Measurements from ENCODE around the gene WNT5B.

WNT5B gene

DNA sequence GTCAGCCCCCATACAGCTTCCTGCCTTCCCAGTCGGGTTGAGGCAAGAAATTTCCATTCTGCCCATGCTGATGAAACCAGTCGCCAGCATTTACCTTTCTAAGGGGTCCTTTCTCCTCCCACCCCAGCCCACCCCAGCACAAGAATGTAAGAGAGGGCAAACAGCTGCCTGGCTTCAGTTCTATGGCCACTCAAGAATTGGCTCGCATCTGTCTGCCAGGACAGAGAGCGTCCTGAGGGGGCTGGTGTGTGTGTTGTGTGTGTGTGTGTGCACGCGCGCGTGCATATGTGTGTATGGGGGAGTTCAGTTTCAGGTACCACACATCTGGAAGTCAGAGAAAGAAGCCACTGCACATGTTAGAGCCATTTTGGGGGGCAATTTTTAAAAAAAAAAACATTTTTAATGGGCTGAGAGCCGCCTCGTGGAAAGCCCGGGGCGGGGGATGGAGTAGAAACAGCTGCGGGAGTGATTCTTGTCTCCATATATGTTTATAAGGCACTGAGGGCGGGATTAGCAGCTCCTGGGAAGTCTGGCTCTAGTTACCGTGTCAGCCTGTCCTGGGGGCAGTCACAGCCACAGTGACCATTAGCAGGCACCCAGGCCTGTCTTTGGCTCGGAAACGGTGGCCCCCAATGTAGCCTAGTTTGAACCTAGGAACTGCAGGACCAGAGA, at the start of gene WNT5B:
Gene WNT5B (plus strand): TSS at position 566 of the 672 bp plus-strand sequence. CDS start 2,124 bp downstream, outside the sequence.
- DNase-seq (ENCODE audit: low spot score): no peak

DNA sequence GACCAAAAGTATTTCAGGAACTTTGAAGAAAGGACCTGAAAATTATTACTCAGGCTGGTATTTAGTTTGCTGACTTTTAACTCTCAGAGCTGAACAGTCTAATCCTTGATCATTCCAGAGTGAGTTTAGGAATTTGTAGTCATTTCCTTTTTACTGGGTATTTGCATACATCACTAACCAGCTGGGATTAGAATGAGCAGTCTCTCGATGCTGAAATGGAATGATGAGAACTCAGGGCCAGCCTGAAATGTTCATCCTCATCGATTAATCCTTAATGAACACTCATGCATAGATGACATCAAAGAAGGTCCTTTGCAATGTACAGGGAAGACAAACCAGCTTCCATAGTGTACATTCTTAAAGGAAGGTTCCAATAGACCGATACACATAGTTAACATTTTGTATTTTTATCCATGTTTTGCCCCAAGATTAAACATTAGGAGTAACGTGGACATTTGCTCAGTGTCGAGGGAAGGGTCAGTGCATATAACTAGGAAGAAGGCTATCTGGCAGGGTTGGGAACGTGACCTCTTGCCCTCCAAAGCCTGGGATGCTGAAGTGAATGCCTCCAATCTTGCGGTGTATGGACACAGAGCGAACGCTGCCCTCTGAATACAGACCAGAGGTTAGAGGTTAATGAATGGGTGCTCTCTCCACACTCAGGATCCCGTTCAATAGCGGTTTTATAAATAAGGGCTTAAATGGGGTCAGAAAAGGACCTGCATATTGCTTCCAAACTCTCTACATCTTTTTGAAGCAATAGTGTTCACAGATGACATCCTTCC, 49.2 kb upstream of the WNT5B start:
- DNase-seq (ENCODE audit: low spot score): no peak

DNA sequence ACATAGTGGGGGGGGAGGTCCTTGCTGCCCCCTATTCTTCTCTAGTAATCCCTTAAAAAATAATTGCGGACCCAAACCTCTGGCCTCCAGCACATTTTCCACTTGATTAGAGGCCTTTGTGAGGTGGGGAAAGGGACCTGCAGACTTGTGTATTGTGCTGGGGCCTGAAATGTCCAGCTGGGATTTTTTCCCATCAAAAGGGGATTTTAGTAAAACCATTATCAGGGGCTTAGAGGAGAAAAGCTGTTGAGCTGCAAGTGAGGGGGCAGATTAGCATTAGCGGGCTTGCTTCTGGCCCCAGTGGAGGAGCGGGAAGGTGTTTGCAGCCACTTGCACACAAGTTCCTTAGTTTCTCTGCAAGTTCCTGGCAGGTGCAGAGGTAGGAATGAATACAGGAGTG, 48.5 kb upstream of the WNT5B start:
- no peak for DNase-seq (ENCODE audit: low spot score)

DNA sequence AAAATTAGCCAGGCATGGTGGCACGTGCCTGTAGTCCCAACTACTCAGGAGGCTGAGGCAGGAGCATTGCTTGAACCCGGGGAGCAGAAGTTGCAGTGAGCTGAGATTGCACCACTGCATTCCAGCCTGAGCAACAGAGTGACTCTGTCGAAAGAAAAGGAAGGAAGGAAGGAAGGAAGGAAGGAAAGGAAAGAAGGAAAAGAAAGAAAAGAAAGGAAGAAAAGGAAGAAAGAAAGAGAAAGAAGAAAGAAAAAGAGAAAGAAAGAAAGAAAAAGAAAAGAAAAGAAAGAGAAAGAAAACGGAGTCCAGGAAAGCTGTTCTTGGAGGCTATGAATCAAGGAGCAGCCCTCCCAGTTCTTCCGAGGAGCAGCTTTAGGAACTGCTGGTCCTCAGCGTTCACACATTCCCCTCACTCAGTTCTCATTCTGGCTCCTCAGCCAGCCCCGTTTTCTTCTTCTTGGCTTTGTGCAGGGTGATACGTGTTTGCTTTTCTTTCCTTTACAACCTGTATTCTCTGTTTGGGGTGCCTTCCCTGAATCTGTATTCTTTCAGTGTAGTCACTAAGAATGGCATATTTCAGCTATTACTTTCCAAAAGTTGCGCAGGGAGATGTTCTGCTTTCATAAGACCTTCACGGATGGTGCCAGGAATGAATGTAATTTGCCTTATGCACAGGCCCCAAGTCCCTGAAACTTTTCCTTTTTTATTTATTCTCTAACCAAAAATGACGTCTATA, 46.9 kb upstream of the WNT5B start:
- DNase-seq (ENCODE audit: low spot score): no peak

DNA sequence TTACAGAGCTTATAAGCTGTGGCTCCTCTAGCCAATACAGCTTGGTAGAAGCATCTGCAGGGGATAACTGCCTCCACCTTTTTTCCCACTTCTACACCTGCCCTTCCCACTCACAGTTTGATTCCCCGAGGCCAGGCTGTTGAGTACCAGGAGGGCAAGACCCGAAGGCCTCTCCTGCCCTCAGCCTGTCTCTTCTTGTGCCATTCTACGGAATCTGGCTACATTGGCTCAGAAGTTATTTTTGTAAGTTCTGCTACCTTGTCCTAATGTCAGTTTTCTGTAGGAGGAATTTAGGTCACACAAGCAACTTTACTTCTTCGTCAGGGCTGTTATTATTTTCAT, 46.4 kb upstream of the WNT5B start:
- no peak for DNase-seq (ENCODE audit: low spot score)

DNA sequence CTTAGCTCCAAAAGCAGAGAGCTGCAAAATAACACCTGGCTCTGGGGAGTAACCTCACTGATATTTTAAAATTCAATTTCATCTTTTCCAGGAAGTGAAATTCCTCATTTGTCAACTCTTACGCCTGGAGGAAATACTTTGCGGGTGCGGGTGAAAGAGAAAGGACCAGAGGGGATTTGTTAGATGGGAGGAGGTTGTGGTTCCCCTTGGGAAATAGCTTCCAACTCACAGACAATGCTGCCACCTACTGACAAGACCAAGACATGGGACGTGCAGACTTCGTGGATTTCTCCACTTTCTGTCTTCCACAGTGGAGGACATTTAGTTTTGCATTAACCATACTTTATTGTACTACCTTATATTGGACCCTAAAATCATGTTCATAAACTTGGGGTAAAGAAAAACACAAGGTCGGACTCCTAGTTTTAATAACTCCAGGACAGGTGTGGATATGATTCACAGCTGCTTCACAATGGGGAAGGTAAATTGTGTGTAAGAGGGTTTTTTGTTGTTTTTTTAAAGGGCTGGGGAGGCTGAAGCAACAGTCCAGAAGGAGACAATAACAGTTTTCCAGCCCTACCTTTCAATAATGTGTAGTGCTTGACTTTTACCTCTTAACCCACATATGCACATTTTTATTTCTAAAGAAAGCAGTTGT, 45.5 kb upstream of the WNT5B start:
- DNase-seq (ENCODE audit: low spot score): peak; percentile 75

DNA sequence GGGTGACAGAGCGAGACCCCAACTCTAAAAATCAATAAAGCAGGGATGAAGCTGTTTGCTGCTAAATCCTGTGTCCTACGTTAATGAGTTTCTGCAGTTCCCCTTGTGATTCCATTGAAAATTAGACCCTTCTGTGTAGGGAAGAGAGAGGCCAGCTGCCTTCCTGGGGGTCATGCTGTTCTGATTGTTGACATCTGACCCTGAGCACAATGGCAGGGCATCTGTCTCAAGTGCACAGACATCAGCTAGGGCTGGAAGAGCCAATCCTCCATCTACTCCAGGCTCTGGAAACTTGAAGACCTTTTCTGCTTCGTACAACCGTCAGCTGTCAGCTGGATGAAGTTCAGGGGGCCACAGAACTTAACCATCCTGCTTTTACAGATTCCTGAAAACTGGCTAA, 44.7 kb upstream of the WNT5B start:
- no peak for DNase-seq (ENCODE audit: low spot score)

DNA sequence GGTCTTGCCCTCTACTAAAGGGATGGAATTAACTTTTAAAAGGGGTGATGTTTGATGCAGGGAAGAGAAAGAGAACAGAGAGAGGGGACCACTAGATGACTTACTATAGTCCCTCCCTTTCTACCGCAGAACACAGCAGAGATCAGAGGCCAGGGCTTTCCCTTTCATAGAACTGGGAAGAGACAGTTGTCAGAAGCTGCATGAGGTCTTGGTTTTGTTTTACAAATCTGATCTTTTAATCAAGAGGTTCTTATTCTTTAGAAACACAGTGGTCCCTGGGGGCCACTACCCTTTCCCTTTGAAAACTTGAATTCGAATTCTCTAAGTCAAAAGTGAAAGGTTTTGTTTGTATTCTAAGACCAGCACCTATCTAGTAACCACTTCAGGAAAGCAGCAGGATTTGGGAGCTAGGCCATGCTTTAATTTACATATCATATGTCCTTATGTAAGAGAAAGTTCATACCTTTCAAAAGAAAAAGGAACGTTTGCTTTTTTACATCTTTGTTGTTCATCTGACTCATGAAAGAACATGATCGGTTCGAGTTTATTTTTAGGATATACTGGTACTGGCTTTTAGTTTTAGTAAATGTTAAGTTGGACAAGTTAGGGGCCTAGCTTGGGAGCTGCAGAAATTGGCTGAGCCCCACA, 41.0 kb upstream of the WNT5B start:
- no peak for DNase-seq (ENCODE audit: low spot score)

DNA sequence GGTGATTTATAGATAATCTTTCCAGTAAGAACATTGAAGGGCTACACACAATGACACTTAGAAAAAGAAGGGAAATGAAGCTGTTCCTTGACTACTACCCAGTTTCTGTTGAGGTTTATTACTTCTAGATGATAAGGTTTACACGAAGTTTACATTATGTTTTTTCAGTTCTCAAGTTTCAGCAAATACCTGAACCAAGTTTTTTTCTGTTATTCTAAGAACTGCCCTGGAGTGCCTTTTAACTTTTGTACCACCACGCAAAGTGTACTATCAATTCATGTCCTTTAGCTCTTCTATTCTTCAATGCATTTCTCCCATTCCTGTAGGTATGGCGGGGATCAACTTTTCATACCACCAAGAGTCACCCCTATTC, 40.5 kb upstream of the WNT5B start:
- DNase-seq (ENCODE audit: low spot score): no peak

DNA sequence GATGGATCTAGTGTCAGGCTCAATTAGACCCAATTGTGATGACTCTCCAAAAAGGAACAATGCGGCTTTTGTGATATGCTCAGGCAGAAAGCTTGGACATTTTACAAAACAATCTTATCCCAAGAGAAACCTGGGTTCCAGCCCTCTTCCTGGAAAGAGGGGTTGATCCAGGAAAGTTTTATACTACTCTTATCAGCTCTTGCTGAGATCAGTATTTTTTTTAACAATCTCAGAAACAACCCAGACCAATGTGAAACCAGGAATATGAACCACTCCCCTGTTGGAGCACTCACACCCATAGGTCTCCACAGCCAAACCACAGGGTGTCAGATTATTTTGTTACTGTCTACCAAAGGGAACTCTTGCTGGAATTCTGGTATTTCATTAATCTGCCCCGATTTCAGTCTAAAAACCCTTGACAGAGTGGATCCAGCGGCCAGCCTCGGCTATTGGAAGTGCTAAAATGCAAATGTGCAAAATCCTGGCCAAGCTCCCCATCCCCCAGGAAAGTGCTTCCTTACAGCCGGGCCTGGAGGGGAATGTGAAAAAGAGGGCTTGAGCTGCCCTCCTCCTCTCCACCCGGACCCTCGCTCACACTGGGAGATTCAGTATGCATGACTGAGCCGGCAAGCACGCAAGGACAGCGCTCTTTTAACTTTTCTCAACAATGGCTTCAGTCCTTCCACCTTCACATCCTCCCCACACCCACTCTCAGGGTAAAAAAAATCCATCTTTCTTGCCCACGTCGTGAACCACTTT, 38.6 kb upstream of the WNT5B start:
- no peak for DNase-seq (ENCODE audit: low spot score)

DNA sequence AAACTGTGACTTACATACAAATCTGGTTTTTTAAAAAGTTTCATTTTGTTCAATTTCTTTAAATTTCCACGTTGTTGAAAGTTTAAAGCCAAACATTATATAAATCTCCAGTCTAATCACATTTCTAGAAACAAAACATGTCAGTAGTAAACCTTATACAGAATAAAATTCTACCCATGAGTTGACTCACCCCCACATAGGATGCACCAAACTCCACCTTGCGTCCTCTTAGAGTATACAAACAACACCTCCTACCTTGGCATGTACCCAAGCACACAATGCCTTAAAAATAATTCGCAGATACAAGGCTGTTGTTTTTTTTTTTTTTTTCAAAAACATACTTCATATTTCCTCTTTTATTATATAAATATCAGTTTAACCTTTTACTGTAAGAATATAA, 38.0 kb upstream of the WNT5B start:
- no peak for DNase-seq (ENCODE audit: low spot score)

DNA sequence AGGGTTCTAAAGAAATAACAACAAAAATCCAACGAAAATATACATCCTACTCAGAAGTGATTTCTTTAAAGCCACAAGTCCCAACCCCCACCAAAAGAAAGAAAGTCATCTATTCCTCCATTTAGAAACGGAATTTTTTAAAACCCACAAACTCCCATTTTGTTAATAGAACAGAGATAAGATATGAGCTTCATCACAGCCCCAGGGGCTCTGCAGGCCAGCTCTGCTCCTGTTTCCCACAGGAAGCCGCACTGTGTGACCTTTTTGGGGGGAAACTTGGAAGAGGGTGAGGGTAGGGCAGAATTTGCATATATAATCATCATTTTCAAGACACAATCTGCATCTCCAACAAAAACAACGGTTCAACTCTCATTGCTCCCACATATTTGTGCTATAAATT, 37.5 kb upstream of the WNT5B start:
- no peak for DNase-seq (ENCODE audit: low spot score)

DNA sequence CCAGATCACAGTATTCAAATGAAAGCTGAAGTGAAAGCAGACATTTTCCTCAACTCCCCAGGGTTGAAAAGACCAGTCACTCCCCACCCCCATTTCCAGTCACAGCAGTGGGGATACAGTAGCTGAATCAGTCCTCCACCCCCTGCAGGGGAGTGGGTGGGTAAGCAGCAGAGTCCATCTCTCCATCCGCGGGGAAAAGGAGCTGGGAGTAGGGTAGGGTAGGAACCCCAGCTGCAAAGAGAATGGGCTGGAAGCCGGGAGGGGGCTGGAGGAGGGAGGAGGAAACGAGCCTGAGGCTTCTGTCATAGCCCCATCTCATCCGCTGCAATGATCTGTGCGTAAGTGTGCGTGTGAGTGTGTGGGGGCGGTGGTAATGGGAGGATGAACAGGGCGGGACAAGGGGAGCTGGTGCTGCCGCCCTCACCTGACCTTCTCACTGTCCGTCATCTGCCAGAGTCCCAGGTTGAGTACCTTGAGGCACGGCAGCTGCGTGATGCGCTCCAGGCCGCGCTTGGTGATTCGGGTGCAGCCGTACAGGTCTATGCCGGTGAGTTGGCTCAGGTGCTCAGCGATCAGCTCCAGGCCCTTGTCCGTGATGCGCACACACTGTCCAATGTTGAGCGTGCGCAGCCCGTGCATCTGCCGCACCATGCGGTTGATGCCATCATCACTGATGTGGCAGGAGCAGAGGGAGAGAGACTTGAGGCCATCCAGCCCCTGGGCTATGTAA, 36.4 kb upstream of the WNT5B start:
- no peak for DNase-seq (ENCODE audit: low spot score)

DNA sequence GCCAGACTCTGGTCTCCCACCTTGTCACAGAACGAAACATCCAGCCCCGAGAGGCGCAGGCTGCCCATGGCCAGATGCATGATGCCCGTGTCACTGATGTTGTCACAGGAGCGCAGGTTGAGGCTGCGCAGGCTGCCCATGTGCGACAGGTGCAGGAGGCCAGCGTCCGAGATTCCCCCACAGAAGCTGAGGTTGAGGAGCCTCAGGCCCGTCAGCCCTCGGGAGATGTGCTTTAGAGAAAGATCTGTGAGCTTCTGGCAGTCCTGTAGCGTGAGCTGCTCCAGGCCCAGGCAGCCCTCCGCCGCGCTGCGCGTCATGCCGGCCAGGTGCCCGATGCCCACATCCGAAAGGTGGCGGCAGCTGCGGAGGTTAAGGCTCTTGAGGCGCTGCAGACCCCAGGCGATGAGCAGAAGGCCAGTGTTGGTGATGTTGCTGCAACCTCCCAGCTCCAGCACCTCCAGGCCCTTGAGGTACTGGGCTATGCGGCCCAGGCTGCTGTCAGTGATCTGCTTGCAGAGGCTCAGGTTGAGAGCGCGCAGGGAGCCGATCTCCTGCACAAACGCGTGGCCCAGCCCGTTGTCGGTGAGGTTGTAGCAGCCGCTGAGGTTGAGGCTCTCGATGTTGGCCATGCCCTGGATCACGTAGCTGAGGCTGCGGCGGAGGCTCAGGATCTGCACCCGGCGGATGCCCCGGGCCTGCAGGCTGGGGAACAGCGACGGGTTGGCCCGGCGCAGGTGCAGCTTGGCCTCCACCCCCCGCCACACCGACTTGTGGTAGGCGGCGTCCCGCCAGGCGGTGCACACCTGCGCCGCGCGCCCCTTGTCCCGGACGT, 35.6 kb upstream of the WNT5B start:
- DNase-seq (ENCODE audit: low spot score): no peak

DNA sequence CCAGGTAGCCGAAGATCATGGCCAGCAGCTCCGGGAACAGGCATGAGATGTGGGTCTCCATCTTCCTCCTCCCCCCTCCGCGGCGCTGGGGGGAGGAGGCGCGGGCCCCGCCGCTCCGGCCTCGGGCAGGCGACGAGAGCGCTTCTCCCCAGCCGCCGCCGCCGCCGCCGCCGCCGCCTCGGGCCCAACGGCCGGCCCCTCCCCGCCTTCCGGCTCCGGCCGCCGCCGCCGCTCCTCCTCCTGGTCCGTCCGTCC, 35.1 kb upstream of the WNT5B start:
- DNase-seq (ENCODE audit: low spot score): no peak

DNA sequence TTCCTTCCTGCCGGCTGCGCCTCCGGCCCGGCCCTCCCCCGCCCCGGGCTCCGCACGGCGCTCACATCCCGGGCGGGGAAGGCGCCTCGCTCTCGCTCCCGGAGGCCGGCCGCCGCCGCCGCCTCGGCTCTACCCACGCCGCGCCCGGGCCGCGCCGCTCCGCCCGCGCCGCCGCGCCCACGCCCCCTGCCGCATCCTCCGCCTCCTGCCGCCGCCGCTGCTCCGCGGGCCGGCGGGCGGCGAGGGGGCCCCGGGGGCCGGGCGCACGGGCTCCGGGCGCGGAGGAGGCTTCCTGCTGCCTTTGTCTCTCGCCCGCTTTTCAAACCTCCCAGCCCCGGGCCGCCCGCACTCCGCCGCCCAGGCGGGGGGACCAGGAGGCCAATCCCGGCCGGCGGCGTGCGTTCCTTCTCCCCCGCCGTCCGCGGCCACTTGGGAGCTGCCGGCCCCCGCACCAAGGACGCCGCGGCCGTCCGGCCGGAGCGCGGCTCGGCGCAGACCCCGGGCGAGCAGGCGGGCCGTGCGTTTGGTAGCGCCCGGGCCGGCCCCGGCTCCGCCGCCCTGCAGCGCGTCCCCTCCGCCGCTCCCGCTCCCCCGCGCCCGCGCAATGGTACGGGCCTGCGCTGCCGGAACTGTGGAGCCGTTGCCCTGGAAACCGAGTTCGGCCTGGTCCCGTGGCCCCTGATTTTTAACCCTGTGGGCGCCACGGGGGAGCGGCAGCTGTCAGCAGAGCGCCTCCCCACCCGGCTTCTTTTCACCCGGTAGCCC, 34.6 kb upstream of the WNT5B start, which contains the start of gene FBXL14:
Gene FBXL14 (minus strand): TSS at position 321 of the 765 bp plus-strand sequence. CDS start 515 bp downstream, outside the sequence.
- peak; percentile 55 for DNase-seq (ENCODE audit: low spot score)

DNA sequence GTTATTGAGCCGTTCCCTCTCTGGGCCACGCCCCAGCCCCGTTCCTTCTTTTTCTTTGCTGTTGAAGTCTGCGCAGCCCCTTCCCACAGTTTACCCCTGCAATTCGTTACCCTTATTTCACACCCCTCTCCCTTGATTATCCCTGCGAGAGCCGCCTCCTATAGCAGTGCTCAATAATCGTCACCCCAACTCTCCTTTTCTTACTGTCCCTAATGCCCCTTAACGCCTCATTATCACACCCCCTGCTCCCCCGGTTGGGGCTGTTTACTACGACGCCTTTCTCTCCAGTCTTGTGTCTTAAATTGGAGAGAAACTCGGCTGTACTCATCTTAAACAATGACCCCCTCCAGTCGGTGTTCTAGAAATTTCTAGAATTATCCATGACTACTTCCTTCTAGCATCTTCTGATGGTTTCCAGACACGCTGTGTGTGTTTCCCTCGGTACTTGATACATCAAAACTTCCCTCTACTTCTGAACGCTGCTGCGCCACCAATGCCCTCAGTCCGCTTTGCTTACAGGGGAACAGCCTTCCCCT, 33.9 kb upstream of the WNT5B start:
- DNase-seq (ENCODE audit: low spot score): peak; percentile 28

DNA sequence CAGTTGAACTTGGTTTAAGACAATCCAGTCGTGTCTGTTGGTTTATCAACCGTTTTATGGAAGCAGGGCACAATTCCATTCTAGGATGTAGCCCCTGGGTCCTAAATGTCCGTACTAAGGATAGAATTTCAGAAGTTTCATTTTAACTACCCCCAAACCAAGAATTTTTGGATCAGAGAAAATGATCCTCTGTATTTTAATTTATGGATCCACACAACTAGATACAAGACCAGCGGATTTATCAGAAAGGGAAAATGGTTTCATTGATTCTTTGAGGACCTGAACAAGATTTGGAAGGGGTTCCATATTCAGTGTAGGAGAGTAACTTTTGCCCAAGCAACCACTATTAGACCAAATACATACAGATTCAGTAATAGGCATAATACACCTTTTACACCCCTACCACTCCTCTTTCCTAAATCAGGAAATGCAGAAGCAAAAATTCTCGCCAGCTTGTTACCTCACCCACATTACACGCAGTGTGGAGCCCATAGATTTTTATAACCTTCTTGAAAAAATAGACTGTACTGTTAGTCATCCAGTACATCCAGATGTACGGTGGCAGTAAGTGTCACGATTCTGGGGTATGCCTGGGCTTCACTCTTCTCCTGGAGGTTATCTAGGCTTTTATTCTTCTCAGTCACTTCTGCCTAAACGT, 33.2 kb upstream of the WNT5B start:
- DNase-seq (ENCODE audit: low spot score): no peak

All from hematopoietic multipotent progenitor cell treated with erythropoietin and hydrocortisone succinate and interleukin-3 and kit ligand, for 17 days (in vitro differentiated cells).